NCI-H748 (cell line): ENCODE measurements around the gene SLC2A4RG.
"Not testable (repeated sequence)": the region's sequence is repeated elsewhere in the genome, so short reads cannot be mapped to it uniquely, and the experiment has no call there.

Source experiments
- DNase-seq: peaks from one replicate; lab custom pipeline; 2025; ENCODE audit not compliant: unreplicated experiment; lab: John Stamatoyannopoulos, UW

SLC2A4RG gene

DNA sequence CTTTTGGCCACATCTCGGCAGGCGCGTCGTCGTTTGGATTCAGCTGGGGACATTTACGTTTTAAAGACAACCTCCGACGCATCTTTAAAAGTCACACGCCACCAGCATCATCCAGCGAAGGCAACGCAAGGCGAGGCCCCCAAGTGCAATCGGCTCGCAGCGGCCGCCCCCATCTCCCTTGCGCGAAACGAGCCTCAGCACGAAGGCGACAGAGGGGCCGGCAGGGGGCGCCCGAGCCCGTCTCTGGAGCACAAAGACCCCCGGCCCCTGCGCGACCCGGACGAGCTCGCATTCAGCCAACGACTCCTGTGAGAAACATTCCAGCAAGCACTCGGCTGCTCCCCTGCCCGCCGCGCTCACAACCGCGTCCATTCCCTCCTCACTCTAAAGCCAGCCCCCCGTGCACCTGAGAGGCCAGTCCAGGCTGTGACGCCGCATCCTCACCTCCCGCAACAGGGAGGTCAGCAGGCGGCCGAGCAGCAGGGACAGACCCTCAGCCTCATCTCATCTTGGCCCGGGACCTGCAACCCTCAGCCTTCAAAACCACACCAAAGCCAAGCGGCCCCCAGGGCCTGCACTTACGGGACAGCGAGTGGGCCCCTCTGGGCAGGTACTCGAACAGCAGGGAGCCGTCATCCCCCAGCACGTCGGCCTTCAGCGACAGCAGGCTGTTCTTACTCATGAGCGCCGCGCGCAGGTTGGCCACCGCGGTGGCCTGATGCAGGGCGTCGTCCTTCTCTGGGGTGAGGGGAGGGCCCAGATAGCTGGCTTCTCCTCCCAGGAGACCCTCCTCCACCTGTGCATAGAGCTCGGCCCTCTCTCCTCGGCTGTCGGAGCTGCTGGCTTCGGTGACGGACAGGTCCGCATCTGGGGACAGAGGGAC, 35.8 kb downstream of the SLC2A4RG start:
- DNase-seq: no peak

GRCh38 chr20:63776875-63777274, 37.3 kb downstream of the SLC2A4RG start:
- DNase-seq: not testable (repeated sequence)

- DNase-seq: no peak
Observed at GRCh38 chr20:63777614-63778013, 38.0 kb downstream of the SLC2A4RG start.

- no peak for DNase-seq
Observed at GRCh38 chr20:63778034-63778752, 38.6 kb downstream of the SLC2A4RG start.

DNA sequence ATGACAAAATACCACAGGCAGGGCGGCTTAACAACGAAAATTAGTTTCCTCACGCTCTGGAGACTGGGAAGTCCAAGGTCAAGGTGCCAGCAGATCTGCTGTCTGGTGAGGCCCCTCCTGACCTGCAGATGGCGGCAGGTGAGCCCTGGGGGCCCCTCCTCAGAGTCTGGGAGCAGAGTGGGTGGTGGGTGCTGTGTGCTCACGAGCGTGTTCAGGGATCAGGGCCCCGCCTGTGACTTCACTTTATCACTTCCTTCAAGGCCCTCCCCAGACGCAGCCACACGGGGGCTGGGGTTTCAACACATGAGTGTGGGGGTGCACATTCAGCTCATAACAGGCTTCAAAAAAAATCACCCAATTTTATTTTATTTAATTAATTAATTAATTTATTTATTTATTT, 39.3 kb downstream of the SLC2A4RG start:
- no peak for DNase-seq

- no peak for DNase-seq
Observed at GRCh38 chr20:63781181-63781580, 41.6 kb downstream of the SLC2A4RG start.

- no peak for DNase-seq
Observed at GRCh38 chr20:63782051-63782471, 42.5 kb downstream of the SLC2A4RG start.

DNA sequence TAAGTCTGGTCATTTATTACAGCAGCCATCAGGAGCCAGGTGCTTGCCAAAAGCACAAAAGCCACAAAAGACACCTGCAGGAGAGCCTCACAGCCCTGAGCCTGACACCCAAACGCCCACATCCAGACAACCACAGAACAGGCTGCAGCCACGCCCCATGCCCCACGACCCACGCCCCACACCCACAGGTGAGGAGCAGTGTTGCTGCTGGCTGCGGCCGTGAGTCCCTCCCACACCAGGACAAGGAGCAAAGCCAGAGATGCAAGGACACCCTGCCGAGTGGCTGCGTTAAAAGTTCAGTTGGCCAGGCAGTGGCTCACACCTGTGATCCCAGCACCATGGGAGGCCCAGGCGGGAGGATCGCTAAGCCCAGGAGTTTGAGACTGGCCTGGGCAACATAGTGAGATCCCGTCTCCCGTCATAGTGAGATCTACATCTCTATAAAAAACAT, 43.0 kb downstream of the SLC2A4RG start:
- no peak for DNase-seq

DNA sequence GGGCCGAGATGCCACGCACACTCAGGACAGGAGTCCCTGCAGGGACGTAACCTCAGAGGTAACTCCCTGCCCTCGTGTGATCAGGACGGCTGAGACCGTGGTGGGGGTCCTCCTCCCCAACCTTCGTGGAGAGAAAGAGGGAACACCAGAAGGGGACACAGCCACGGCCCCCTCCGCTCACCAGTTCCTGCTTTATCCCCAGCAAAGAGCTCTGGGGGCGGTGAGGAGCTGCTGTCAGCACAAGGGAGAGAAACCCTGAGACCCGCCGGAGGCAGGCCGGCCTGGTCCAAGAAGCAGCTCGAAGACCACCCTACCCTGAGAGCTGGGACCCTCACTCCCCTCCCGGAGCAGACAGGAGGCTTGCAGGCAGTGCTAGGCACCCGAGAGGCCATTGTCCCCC, 44.4 kb downstream of the SLC2A4RG start:
- no peak for DNase-seq

GRCh38 chr20:63785691-63786131, 46.1 kb downstream of the SLC2A4RG start:
- no peak for DNase-seq

- no peak for DNase-seq
Observed at GRCh38 chr20:63787302-63787701, 47.7 kb downstream of the SLC2A4RG start.

- no peak for DNase-seq
Observed at GRCh38 chr20:63787749-63788148, 48.2 kb downstream of the SLC2A4RG start.

DNA sequence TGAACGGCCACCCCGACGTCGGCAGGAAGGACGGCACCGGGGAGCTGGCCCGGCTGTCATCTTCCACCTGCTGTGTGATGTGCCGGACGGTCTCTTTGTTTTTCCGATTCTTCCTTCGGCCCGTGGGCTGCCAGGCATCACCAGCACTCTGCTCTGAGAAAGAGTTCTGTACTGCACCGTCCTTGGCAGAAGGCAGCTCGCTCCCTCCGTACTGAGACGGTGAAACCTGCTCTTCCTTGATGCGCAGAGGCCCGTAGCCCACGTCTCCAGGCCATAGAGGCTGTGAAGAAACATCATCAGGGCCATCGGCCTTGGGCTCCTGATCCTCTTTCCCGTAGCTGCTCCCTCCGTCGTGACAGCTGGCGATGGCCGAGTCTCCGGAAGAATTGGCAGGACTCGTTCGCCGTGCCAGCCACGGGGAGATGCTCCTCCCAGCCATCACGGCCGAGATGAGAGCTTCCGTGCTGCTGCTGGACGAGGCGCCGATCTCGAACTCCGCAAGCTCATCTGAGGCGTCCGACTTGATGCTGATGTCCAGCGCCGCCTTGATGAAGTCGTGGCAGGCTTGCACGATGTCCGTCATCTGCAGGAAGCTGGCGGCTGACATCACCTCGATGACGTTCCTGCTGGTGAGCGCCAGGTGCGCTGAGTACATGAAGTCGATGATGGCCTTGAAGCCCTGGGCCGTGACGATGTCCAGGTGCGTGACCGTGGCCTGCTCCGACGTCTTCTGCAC, 50.4 kb downstream of the SLC2A4RG start:
- DNase-seq: no peak

DNA sequence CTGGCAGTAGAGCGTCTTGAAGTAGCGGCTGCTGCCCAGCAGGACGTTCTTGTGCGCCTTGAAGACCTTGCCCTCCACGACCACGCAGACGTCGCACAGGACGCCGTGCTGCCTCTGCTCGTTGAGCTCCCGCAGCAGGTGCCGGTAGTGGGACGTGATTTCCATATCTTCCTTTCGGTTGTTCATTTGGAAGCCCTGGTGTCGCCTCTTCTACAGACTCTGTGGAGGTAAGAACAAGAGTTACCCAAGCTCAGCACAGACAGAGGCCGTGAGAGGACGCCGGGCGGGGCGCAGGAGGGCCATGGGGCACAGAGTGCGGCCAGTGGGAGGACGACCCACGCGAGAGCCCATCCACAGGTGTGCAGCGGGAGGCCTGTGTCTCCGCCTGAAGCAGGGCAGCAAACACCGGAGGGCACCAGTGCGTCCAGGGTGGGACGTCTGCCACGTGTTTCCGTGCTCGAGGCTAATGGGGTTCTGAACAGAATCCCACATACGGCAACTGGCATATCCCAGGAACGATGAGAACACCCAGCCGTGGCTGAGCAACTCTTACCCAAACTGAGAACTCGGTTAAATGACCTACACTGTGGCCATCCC, 51.1 kb downstream of the SLC2A4RG start:
- no peak for DNase-seq

DNA sequence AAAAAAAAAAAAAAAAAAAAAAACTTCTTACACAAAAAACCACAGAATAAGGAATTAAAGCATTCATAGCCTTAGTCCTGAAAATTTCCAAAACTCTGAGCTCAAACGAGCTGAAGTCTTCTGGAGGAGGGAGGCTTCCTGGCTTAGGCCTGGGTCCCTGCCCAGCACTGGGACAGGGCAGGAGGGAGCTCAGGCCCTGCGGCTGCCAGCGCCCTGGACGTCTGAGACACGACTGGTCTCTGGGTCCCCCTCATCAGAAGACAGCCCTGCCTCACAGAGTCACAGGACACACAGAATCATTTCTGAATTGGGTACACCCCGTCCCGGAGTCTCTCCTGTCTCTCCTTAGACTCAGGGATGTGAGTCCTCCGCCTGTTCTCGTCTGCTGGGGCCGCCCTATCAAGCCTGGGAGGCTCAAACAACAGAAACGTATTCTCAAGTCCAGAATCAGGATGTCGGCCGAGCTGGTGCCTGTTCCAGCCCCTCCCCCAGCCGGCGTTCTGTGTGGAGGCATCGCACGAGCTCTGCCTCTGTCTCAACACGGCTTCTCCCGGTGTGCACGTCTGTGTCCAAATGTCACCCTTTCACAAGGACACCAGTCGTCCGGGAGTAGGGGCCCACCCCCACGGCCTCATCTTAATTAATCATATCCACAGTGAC, 52.1 kb downstream of the SLC2A4RG start:
- DNase-seq: no peak

GRCh38 chr20:63792866-63793265, 53.3 kb downstream of the SLC2A4RG start:
- no peak for DNase-seq
